Upper lobe of left lung (tissue), 4 donors: ENCODE results near the gene ATP2B1.

Experiments used
- CTCF ChIP-seq, 6 experiments: fragments of 450-650 bp in 4 of 6; fragments of 200-600 bp in 2 of 6; sonication (generic) in 2 of 6; IDR thresholded peaks; one replicate each; pipeline ENCODE4 v1.5.1; 2016 to 2019; ENCODE audit warnings: antibody characterized with exemption in 6 of 6
- EP300 ChIP-seq, 4 donors: sonication (generic); formaldehyde crosslinking; IDR thresholded peaks; one replicate each; pipeline ENCODE4 v1.5.1; 2017; ENCODE audit warnings: antibody characterized with exemption in 4 of 4, control low read depth in 2 of 4
- POLR2A ChIP-seq, 4 donors: fragments of 450-650 bp; IDR thresholded peaks; one replicate each; pipeline ENCODE4 v1.5.1; 2016 to 2017; ENCODE audit warnings: antibody characterized with exemption in 4 of 4, mild to moderate bottlenecking in 2 of 4
- POLR2AphosphoS5 ChIP-seq, 2 donors: sonication (generic); formaldehyde crosslinking; IDR thresholded peaks; one replicate each; pipeline ENCODE4 v1.5.1; 2017; ENCODE audit warnings: antibody characterized with exemption in 2 of 2

GRCh38 chr12:89622115-89622514 is 86.5 kb downstream of the ATP2B1 start:
- no peak for TF ChIP-seq POLR2A (IDR thresholded peaks at IDR 0.05)
- no peak for TF ChIP-seq CTCF (IDR thresholded peaks at IDR 0.05)
- TF ChIP-seq POLR2AphosphoS5 (IDR thresholded peaks at IDR 0.05), result no peak
- TF ChIP-seq EP300 (IDR thresholded peaks at IDR 0.05), result no peak
